ENCODE results near the gene APBB1IP.

The APBB1IP gene

DNA sequence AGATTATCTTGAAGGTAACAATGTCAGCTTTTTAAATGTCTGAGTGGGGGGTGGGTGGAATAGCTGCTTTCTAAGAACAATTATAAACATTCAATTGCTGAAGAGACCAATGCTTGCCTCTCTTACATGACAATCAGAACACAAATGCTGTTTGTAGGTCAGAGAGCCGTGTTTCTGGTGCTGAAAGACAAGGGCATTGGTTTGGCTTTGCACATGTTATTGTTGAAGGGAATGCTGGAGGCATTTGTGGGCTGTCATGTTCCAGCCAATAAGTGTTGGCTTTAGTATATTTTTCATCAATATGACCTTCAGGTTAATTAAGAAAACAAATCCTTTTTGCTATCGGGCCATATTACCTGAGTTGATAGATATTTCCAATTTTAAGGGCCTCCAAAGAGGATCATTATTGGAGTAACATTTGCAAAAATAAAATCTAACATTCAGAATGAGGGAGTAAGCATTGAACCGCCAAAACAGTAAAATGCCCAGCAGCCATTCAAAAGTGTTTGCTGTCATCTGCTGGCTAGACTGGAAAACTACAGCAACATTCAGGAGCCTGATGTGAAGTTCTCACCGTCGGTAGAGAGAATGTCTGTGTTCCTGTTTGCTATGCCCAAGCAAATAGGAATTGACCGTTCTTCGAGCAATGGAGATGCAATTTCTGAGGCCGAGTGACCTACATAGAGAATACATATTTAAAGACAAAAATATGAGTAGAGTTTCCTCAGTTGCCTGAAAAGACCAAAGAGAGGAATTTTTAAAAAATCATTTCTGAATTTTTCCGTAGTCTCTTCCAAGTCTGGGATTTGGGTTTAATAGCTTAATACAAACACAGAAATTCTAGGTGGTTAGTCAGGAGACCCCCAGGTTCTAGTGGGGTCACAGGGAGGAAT, 118.9 kb downstream of the APBB1IP start:
- H3K27ac ChIP-seq: no peak overlapping the region
- no peak for DNase-seq
- H3K9me3 ChIP-seq: no peaks in the 10 kb centered on the region
- peaks cover 0 to 7% (median 0%) of the 10 kb centered on the region in 4 donors for H3K4me1 ChIP-seq
- no peaks in the 10 kb centered on the region for H3K36me3 ChIP-seq
- TF ChIP-seq, protein P1, sequence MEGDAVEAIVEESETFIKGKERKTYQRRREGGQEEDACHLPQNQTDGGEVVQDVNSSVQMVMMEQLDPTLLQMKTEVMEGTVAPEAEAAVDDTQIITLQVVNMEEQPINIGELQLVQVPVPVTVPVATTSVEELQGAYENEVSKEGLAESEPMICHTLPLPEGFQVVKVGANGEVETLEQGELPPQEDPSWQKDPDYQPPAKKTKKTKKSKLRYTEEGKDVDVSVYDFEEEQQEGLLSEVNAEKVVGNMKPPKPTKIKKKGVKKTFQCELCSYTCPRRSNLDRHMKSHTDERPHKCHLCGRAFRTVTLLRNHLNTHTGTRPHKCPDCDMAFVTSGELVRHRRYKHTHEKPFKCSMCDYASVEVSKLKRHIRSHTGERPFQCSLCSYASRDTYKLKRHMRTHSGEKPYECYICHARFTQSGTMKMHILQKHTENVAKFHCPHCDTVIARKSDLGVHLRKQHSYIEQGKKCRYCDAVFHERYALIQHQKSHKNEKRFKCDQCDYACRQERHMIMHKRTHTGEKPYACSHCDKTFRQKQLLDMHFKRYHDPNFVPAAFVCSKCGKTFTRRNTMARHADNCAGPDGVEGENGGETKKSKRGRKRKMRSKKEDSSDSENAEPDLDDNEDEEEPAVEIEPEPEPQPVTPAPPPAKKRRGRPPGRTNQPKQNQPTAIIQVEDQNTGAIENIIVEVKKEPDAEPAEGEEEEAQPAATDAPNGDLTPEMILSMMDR (IDR thresholded peaks at IDR 0.05): peak; percentile 80 to 87
- intact Hi-C loops (cut with DNase I; ENCODE audit: low total_unique reads): no loop called here
- H3K4me3 ChIP-seq: no peak overlapping the region
- H3K27me3 ChIP-seq: no peaks in the 10 kb centered on the region

DNA sequence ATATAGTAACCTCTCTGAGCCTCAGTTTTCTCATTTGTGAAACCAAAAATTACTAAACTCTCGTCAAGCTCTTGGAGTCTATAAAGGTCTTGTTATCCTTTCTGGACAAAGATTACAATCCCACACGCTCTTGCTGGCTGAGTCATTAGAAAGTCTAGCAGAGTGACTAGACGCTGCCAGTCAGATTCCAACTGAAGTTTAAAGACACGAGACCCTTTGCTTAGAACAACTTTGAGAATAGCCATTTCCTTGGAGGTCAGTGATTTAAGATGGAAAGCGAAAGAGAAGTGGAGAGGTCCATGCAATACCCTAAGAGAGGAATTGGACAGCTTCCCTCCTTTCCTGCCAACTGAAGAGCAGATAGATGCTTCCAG, 119.5 kb downstream of the APBB1IP start:
- H3K27ac ChIP-seq: no peak overlapping the region
- DNase-seq: no peak
- TF ChIP-seq, protein P1 (IDR thresholded peaks at IDR 0.05): no peak
- peaks cover 0 to 7% (median 0%) of the 10 kb centered on the region in 4 donors for H3K4me1 ChIP-seq
- intact Hi-C loops (cut with DNase I; ENCODE audit: low total_unique reads): no loop called here
- no peak overlapping the region for H3K4me3 ChIP-seq
- H3K9me3 ChIP-seq: no peaks in the 10 kb centered on the region
- no peaks in the 10 kb centered on the region for H3K36me3 ChIP-seq
- no peaks in the 10 kb centered on the region for H3K27me3 ChIP-seq

DNA sequence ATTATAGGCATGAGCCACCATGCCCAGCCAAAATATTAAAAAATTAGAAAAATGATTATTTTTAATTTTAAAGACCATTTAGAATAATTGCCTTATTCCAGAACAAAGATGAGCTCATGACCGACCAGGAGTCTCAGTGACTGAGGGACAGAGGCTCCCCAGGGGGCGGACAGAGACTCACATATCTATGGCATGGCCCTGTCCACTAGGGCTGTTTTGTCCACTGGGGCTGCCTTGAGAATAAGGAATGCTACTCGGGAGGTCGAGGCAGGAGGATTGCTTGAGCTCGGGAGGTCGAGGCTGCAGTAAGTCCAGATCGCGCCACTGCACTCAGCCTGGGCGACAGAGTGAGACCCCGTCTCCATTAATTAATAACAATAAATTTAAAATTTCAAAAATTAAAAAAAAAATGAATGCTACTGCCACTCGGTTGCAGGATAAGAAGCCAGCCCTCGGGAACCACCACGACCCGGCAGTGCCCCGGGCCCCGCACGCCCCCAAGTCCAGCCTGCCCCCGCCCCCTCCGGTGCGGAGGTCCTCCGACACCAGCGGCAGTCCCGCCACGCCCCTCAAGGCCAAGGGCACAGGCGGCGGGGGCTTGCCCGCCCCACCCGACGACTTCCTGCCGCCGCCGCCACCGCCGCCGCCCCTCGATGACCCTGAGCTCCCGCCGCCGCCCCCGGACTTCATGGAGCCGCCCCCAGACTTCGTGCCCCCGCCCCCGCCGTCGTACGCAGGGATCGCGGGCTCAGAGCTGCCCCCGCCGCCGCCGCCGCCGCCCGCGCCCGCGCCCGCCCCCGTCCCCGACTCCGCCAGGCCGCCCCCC, 128.6 kb downstream of the APBB1IP start:
- no peaks in the 10 kb centered on the region for H3K36me3 ChIP-seq
- H3K9me3 ChIP-seq: peaks cover 0 to 4% (median 0%) of the 10 kb centered on the region in 3 donors
- peak overlapping the region; percentile 24 to 54 for H3K4me3 ChIP-seq
- DNase-seq: no peak
- H3K27me3 ChIP-seq: peaks cover 0 to 26% of the 10 kb centered on the region in 2 donors
- TF ChIP-seq, protein P1 (IDR thresholded peaks at IDR 0.05): no peak
- H3K27ac ChIP-seq: no peak overlapping the region
- H3K4me1 ChIP-seq: peaks cover 0 to 9% (median 6%) of the 10 kb centered on the region in 4 donors
- intact Hi-C loops (cut with DNase I; ENCODE audit: low total_unique reads): no loop called here

DNA sequence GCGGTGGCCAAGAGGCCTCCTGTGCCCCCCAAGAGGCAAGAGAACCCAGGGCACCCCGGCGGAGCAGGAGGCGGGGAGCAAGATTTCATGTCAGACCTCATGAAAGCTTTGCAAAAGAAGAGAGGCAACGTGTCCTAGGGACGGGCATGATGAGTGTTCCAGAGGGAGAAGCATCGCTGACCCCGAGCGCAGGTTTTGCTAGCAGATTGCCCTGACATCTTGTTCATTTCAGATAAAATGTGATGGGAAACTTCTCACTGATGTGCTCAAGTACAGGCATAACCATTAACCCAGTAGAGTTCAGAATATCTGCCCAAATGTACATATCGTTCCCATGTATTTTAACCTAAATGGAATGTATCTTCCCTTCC, 129.2 kb downstream of the APBB1IP start:
- Histone ChIP-seq H3K4me3 (peak overlapping the region; percentile 24 to 54), H3K9me3 (peaks cover 0 to 4% (median 0%) of the 10 kb centered on the region in 3 donors), H3K27me3 (peaks cover 0 to 26% of the 10 kb centered on the region in 2 donors), H3K4me1 (peaks cover 0 to 9% (median 6%) of the 10 kb centered on the region in 4 donors), H3K36me3 (no peaks in the 10 kb centered on the region), H3K27ac (no peak overlapping the region)
- no peak for DNase-seq
- intact Hi-C loops (cut with DNase I; ENCODE audit: low total_unique reads): no loop called here
- TF ChIP-seq, protein P1 (IDR thresholded peaks at IDR 0.05): no peak

GRCh38 chr10:26571655-26572054, 133.5 kb downstream of the APBB1IP start:
- TF ChIP-seq, protein P1 (IDR thresholded peaks at IDR 0.05): no peak
- Histone ChIP-seq H3K9me3 (peaks cover 0 to 4% (median 0%) of the 10 kb centered on the region in 3 donors), H3K27ac (no peak overlapping the region), H3K27me3 (peaks cover 0 to 3% of the 10 kb centered on the region in 2 donors), H3K4me1 (peaks cover 0 to 9% (median 6%) of the 10 kb centered on the region in 4 donors), H3K4me3 (no peak overlapping the region), H3K36me3 (no peaks in the 10 kb centered on the region)
- no peak for DNase-seq
- intact Hi-C loops (cut with DNase I; ENCODE audit: low total_unique reads): no loop called here
